T-helper 1 cell treated with Interleukin-12 subunit alpha and Interleukin-12 subunit beta and Interleukin-4 antibody, amounts not matched to agents 30 μg/mL and 1 μg/mL, for 36 hours (primary cell): ENCODE results near the gene TXNDC9.
"Not testable (repeated sequence)": the region's sequence is repeated elsewhere in the genome, so short reads cannot be mapped to it uniquely, and the experiment has no call there.

ENCODE experiments used
- H3K27ac Mint-ChIP-seq: one replicate; pipeline ENCODE4 v1.8.0; 2021; ENCODE audit warnings: mild to moderate bottlenecking, mixed read lengths
- H3K27me3 Mint-ChIP-seq: one replicate; pipeline ENCODE4 v1.8.0; 2021; ENCODE audit warnings: low read depth, mixed read lengths
- H3K36me3 Mint-ChIP-seq: one replicate; pipeline ENCODE4 v1.8.0; 2021; ENCODE audit warnings: low read depth, mixed read lengths
- H3K4me1 Mint-ChIP-seq: one replicate; pipeline ENCODE4 v1.8.0; 2021; ENCODE audit warnings: low read depth, mixed read lengths
- H3K4me3 Mint-ChIP-seq: one replicate; pipeline ENCODE4 v1.8.0; 2021; ENCODE audit warnings: mild to moderate bottlenecking, moderate library complexity, mixed read lengths
- H3K9me3 Mint-ChIP-seq: one replicate; pipeline ENCODE4 v1.8.0; 2021; ENCODE audit warnings: mixed read lengths

The TXNDC9 gene

GRCh38 chr2:99346218-99346617 lies 10.1 kb upstream of the TXNDC9 start:
- no peaks in the 10 kb centered on the region for H3K9me3 Mint-ChIP-seq
- no peaks in the 10 kb centered on the region for H3K27me3 Mint-ChIP-seq
- no peak overlapping the region for H3K27ac Mint-ChIP-seq
- no peak overlapping the region for H3K4me3 Mint-ChIP-seq
- H3K36me3 Mint-ChIP-seq, result peaks cover 5% of the 10 kb centered on the region
- peaks cover 42% of the 10 kb centered on the region for H3K4me1 Mint-ChIP-seq

GRCh38 chr2:99345446-99345845 lies 9.3 kb upstream of the TXNDC9 start:
- not testable (repeated sequence) for H3K9me3 Mint-ChIP-seq, H3K36me3 Mint-ChIP-seq, H3K4me3 Mint-ChIP-seq, H3K27me3 Mint-ChIP-seq, H3K27ac Mint-ChIP-seq
- peaks cover 39% of the 10 kb centered on the region for H3K4me1 Mint-ChIP-seq

DNA sequence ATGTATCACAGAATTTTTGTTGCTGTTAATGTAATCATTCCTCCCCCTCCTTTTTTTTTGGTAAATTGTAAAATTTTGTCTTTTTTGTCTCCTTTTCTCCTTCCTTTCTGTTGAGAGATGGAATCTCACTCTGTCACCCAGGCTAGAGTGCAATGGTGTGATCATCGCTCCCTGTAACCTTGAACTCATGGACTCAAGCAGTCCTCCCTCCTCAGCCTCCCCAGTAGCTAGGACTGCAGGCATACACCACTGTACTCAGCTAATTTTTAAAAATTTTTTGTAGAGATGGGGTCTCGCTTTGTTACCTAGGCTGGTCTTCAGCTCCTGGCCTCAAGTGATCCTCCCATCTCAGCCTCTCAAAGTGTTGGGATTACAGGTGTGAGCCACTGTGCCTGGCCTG lies 6.4 kb upstream of the TXNDC9 start:
- H3K36me3 Mint-ChIP-seq, result peaks cover 5% of the 10 kb centered on the region
- no peak overlapping the region for H3K27ac Mint-ChIP-seq
- H3K4me3 Mint-ChIP-seq, result no peak overlapping the region
- no peaks in the 10 kb centered on the region for H3K9me3 Mint-ChIP-seq
- no peaks in the 10 kb centered on the region for H3K27me3 Mint-ChIP-seq
- peaks cover 23% of the 10 kb centered on the region for H3K4me1 Mint-ChIP-seq

- H3K9me3 Mint-ChIP-seq, result no peaks in the 10 kb centered on the region
- peaks cover 5% of the 10 kb centered on the region for H3K36me3 Mint-ChIP-seq
- H3K27me3 Mint-ChIP-seq, result no peaks in the 10 kb centered on the region
- H3K27ac Mint-ChIP-seq, result no peak overlapping the region
- peaks cover 14% of the 10 kb centered on the region for H3K4me1 Mint-ChIP-seq
- H3K4me3 Mint-ChIP-seq, result no peak overlapping the region
Measured at GRCh38 chr2:99340669-99341236, 4.6 kb upstream of the TXNDC9 start.

DNA sequence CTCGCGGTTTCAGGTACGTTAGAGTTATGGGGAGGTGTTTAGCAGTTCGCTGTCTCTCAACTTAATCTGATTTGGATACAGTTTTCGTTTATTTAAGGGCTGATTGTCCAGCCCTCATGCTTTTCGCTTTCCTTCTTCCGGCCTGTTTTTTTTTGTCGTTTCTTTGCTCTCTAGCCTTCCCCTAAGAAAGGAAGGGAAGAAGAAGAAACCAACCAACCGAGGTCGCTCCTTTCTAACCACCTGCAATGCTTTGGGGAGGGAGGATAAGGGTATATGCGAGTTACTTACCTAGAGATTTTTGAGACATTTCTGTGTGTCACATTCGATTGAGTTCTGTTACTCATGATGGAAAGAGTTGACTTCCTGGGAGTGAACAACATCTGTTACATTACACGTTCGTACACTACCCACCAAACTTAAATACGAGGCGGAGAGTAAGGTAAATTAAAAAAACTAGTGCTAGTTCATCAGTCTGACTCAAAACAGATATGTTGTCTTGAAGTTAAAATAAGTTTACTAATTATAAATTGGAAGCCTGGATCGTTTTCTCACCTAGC lies 2.0 kb upstream of the TXNDC9 start:
- Mint-ChIP-seq H3K36me3 (peaks cover 2% of the 10 kb centered on the region), H3K27me3 (no peaks in the 10 kb centered on the region), H3K4me3 (no peak overlapping the region), H3K27ac (no peak overlapping the region), H3K9me3 (no peaks in the 10 kb centered on the region), H3K4me1 (peaks cover 21% of the 10 kb centered on the region)

DNA sequence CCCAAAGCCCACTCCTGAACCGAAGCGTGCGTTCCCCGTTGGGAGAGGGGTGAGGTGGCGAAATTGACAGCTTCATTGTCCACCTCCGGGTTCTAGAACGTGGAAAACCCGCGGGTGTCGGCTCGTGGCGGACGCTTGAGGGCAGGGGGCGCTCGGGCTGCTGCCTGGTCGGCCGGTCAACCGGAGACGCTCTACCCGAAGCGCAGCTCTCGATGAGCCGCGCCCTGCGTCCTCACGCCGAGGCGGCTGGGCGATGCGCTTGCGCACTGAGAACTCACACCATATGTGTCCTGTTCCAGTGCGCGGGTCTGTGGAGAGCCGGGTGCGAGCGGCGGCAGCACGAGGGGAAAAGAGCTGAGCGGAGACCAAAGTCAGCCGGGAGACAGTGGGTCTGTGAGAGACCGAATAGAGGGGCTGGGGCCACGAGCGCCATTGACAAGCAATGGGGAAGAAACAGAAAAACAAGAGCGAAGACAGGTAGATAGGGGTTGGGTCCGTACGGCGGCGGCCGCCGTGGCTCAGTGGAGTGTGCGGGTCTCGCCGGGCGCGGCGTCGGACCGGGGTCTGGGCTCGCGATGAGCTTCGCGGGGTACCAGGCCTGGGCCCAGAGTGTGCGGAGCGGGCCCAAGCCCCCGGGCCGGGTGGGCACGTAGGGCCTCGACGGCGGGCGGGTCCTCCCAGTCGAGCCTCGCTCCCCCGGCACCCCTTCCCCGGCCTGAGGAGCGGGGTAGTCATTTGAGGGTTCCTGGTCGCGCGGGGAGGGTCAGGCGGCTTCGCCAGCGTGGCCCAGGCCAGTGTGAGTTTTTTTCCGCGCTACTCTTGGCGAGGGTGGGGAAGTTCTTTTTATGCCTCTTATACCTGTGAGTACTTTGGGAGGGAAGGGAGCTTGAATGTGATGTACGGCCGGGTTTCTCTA lies 1.2 kb upstream of the TXNDC9 start, which contains the start of gene EIF5B:
Gene EIF5B (plus strand): TSS at position 277 of the 916 bp plus-strand sequence. CDS start 166 bp downstream, at position 443.
- H3K27me3 Mint-ChIP-seq, result no peaks in the 10 kb centered on the region
- H3K4me3 Mint-ChIP-seq, result no peak within 1 kb of the TSS
- no peaks in the 10 kb centered on the region for H3K9me3 Mint-ChIP-seq
- H3K36me3 Mint-ChIP-seq, result peaks cover 3% of the 10 kb centered on the region
- H3K27ac Mint-ChIP-seq, result no peak within 1 kb of the TSS
- H3K4me1 Mint-ChIP-seq, result peaks cover 25% of the 10 kb centered on the region

DNA sequence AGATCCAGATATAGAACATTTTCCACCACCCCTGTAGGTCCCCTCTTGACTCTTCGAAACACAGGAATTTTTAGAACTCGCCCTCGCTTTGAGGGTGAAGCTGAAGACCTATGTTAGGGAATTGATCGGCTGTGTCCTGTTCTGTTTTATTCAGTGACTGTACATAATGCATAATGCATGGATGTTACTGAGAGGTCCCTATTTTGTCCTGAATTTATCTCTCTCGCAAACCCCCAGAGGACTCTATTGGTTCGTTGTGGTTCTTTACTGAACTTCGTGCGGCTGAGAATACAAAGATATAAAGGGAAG lies 625 bp upstream of the TXNDC9 start:
- peaks cover 22% of the 10 kb centered on the region for H3K4me1 Mint-ChIP-seq
- no peak overlapping the region for H3K27ac Mint-ChIP-seq
- H3K4me3 Mint-ChIP-seq, result no peak overlapping the region
- H3K9me3 Mint-ChIP-seq, result no peaks in the 10 kb centered on the region
- peaks cover 9% of the 10 kb centered on the region for H3K36me3 Mint-ChIP-seq
- H3K27me3 Mint-ChIP-seq, result no peaks in the 10 kb centered on the region

DNA sequence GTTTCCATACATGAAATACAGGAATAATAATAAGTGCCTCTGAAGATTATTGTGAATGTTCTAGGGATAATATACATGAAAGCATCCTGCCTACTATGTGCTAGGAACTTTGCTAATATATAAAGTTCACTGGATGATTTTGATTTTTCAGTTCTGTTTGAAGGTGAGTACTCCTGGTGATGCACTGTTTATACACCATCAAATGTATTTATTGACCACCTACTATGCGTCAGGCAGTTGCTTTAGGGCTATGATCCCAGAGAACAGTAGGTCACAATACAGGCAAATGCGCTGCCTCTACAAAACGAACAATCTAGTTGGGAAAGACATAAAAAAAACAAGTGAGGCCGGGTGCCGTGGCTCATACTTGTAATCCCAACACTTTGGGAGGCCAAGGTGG lies 10.7 kb downstream of the TXNDC9 start:
- peaks cover 31% of the 10 kb centered on the region for H3K36me3 Mint-ChIP-seq
- peaks cover 1% of the 10 kb centered on the region for H3K4me1 Mint-ChIP-seq
- H3K4me3 Mint-ChIP-seq, result no peak overlapping the region
- H3K27ac Mint-ChIP-seq, result no peak overlapping the region
- H3K27me3 Mint-ChIP-seq, result no peaks in the 10 kb centered on the region
- no peaks in the 10 kb centered on the region for H3K9me3 Mint-ChIP-seq

GRCh38 chr2:99317873-99318200 lies 18.3 kb downstream of the TXNDC9 start:
- H3K4me3 Mint-ChIP-seq, H3K27me3 Mint-ChIP-seq, H3K4me1 Mint-ChIP-seq, H3K9me3 Mint-ChIP-seq, H3K27ac Mint-ChIP-seq: not testable (repeated sequence)
- H3K36me3 Mint-ChIP-seq, result peaks cover 33% of the 10 kb centered on the region

DNA sequence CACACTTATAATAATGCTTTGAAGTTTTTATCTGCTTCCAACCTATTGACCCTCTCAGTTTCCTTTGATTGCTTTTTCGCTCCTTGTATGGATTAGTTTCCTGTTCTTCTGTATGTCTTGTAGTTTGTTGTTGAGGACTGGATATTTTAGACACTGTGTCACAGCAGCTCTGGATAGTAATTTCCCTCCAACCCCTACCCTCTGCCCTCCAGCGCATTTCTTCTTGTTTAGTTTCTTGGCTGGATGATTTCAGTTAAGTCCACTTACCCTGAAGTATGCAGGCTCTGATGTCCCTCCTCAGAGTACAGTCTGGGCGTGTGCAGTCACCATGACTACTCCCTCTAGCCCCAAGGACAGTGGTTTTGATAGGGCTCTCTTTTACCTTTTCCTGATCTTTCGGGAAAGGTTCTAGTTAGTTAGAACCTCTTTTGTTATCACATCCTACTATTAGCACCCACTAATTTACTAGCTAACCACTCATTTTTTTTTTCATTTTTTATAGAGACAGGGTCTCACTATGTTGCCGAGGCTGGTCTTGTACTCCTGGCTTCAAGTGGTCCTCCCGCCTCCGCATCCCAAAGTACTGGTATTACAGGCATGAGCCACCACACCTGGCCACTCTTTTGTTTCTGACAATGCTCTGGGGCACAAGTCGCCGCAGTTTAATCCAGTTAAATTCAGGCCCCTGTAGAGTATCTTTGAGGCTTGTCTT lies 18.8 kb downstream of the TXNDC9 start:
- peaks cover 5% of the 10 kb centered on the region for H3K9me3 Mint-ChIP-seq
- no peaks in the 10 kb centered on the region for H3K27me3 Mint-ChIP-seq
- H3K27ac Mint-ChIP-seq, result no peak overlapping the region
- H3K4me3 Mint-ChIP-seq, result no peak overlapping the region
- peaks cover 33% of the 10 kb centered on the region for H3K36me3 Mint-ChIP-seq
- no peaks in the 10 kb centered on the region for H3K4me1 Mint-ChIP-seq

GRCh38 chr2:99301097-99301496 lies 35.0 kb downstream of the TXNDC9 start, which contains the start of gene LYG1:
LYG1 (minus strand) TSS chr2:99301197; CDS start chr2:99295670, 5,527 bp downstream.
- H3K27me3 Mint-ChIP-seq, H3K4me3 Mint-ChIP-seq, H3K9me3 Mint-ChIP-seq, H3K27ac Mint-ChIP-seq, H3K4me1 Mint-ChIP-seq: not testable (repeated sequence)
- H3K36me3 Mint-ChIP-seq, result peaks cover 26% of the 10 kb centered on the region

- Mint-ChIP-seq H3K27me3 (no peaks in the 10 kb centered on the region), H3K27ac (no peak overlapping the region), H3K4me3 (no peak overlapping the region), H3K4me1 (no peaks in the 10 kb centered on the region), H3K36me3 (peaks cover 24% of the 10 kb centered on the region), H3K9me3 (no peaks in the 10 kb centered on the region)
Measured at GRCh38 chr2:99299580-99299979, 36.6 kb downstream of the TXNDC9 start.

DNA sequence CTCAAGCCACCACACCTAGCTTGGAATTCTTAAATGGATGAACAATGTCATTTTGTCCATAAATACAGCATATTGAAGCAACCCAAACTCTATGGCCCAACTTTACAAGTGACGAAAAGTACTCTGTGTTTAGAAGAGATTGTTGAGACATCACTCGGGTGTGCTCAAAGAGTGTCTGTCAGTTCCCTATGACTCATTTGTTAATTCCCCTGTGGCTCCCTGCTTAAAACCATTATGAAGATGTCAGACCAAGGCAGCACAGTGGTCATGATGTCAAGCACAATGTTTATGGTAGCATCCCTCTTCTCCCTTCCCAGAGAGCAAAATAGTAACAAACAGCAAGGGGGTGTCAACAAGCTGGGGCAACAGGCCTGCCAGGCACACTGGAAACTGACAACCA lies 38.1 kb downstream of the TXNDC9 start:
- no peak overlapping the region for H3K4me3 Mint-ChIP-seq
- peaks cover 12% of the 10 kb centered on the region for H3K36me3 Mint-ChIP-seq
- H3K4me1 Mint-ChIP-seq, result no peaks in the 10 kb centered on the region
- H3K27ac Mint-ChIP-seq, result no peak overlapping the region
- H3K9me3 Mint-ChIP-seq, result no peaks in the 10 kb centered on the region
- no peaks in the 10 kb centered on the region for H3K27me3 Mint-ChIP-seq

- H3K4me3 Mint-ChIP-seq, result no peak overlapping the region
- no peaks in the 10 kb centered on the region for H3K27me3 Mint-ChIP-seq
- no peaks in the 10 kb centered on the region for H3K4me1 Mint-ChIP-seq
- peaks cover 20% of the 10 kb centered on the region for H3K36me3 Mint-ChIP-seq
- peaks cover 4% of the 10 kb centered on the region for H3K9me3 Mint-ChIP-seq
- no peak overlapping the region for H3K27ac Mint-ChIP-seq
Measured at GRCh38 chr2:99285526-99285925, 50.6 kb downstream of the TXNDC9 start.
